Natural killer cell (primary cell): Measurements from ENCODE around the gene CDH24. TPM values are rescaled to one million over a fixed set of nuclear protein-coding genes. Genes with fewer than 3 reads are reported as not detected.

Source experiments
- ATAC-seq, 3 donors: fragments of 150-1000 bp in 2 of 3; fragments of 200-7000 bp in 1 of 3; cut with Tn5 transposase; 1 replicate in 1 of 3; 2 replicates in 2 of 3; pipeline ENCODE4 v1.10.0; 2021; ENCODE audit warnings: mild to moderate bottlenecking in 2 of 3, moderate library complexity in 2 of 3
- DNase-seq, 2 donors: peaks; one replicate each; pipeline versions ENCODE4 v3.0.0 to v3.0.0-alpha.2; 2013 to 2021; ENCODE audit warnings: mixed read lengths in 1 of 2
- H3K27ac ChIP-seq: one replicate; pipeline ENCODE4 v1.5.1; 2013; ENCODE audit warnings: mild to moderate bottlenecking, low read length
- H3K27me3 ChIP-seq: one replicate; pipeline ENCODE4 v1.6.1; 2013; ENCODE audit warnings: low read length; ENCODE audit not compliant: control insufficient read depth, insufficient read depth
- H3K36me3 ChIP-seq: one replicate; pipeline ENCODE4 v1.6.1; 2013; ENCODE audit warnings: low read length; ENCODE audit not compliant: control insufficient read depth, insufficient read depth
- H3K4me1 ChIP-seq: one replicate; pipeline ENCODE4 v1.6.1; 2013; ENCODE audit warnings: low read length; ENCODE audit not compliant: control insufficient read depth, insufficient read depth
- H3K4me3 ChIP-seq: one replicate; pipeline ENCODE4 v1.5.1; 2013; ENCODE audit warnings: low read length
- H3K9me3 ChIP-seq: one replicate; pipeline ENCODE4 v1.6.1; 2013; ENCODE audit warnings: low read length; ENCODE audit not compliant: control insufficient read depth, insufficient read depth
- H3K27ac Mint-ChIP-seq, 2 donors: one replicate each; pipeline ENCODE4 v1.8.0; 2022; ENCODE audit warnings: mild to moderate bottlenecking in 2 of 2, mixed read lengths in 2 of 2, moderate library complexity in 1 of 2
- H3K27me3 Mint-ChIP-seq, 2 donors: one replicate each; pipeline ENCODE4 v1.8.0; 2022; ENCODE audit warnings: low read depth in 2 of 2, mixed read lengths in 2 of 2
- H3K36me3 Mint-ChIP-seq: one replicate; pipeline ENCODE4 v1.8.0; 2022; ENCODE audit warnings: mixed read lengths
- H3K4me1 Mint-ChIP-seq, 2 donors: one replicate each; pipeline ENCODE4 v1.8.0; 2022; ENCODE audit warnings: mixed read lengths in 2 of 2
- H3K4me3 Mint-ChIP-seq: one replicate; pipeline ENCODE4 v1.8.0; 2022; ENCODE audit warnings: mild to moderate bottlenecking, moderate library complexity, mixed read lengths
- H3K9me3 Mint-ChIP-seq, 2 donors: one replicate each; pipeline ENCODE4 v1.8.0; 2022; ENCODE audit warnings: mixed read lengths in 2 of 2
- CTCF ChIP-seq: fragments of 200-600 bp; IDR thresholded peaks from one replicate; pipeline ENCODE4 v1.8.0; 2022; ENCODE audit warnings: antibody characterized with exemption
- WGBS: methylation state at CpG from one replicate; pipeline ENCODE4 v1.1.7; 2013; ENCODE audit warnings: missing lambda C conversion rate; ENCODE audit not compliant: insufficient coverage; 5-methylcytosine and 5-hydroxymethylcytosine counted together
- intact Hi-C: fragments of 100-400 bp; cut with micrococcal nuclease; formaldehyde crosslinking; loops from one replicate; pipeline ENCODE4 v1.14.2; 2022
- total RNA-seq, 4 donors: library from RNA; stranded (reverse); fragments of 120-200 nt in 1 of 4; gene quantifications; one replicate each; pipeline versions ENCODE4 v1.2.3 to v1.2.4, GENCODE V29; 2013 to 2022

Gene CDH24
- total RNA-seq, 3 donors from 2014 or later (not counting 1 experiment from before 2014, with no cell fraction given), result 1.9 to 4.9 (median 2.8) TPM

DNA sequence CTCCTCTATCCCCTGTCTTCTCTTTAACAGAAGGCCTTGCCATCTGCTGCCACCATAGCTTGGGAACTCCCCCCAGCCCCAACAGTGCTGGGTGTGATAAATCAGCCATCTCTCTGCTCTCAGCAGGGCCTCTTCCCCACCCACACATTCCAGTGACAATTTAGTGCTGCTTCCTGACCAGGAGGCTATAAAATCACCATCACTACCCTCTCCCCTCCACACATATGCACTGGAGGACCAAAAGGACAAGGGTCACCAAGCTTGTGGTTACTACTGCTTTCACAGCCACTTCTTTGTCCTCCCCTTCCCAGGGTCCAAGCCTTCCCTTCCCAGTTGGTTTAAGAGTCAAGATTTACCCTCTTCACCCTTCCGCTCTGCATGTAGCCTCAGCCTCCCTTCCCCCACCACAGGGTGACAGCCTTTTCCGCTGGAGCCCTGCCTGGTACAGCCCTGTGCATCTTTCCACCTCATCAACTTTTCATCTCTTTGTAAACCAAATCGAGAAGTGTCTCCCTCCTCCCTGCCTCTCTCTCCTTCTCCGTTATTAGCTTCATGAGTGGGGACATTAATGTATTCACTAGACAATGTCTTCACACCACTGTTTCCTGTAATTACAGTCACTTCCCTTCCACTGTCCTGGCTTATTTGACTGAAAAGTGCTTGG lies 32.0 kb downstream of the CDH24 start:
- no peaks in the 10 kb centered on the region for H3K9me3 Mint-ChIP-seq
- no peaks in the 10 kb centered on the region for H3K27me3 Mint-ChIP-seq
- Histone ChIP-seq H3K27me3 (no peaks in the 10 kb centered on the region), H3K27ac (no peak overlapping the region), H3K9me3 (no peaks in the 10 kb centered on the region), H3K4me3 (no peak overlapping the region), H3K4me1 (peaks cover 3% of the 10 kb centered on the region), H3K36me3 (peaks cover 26% of the 10 kb centered on the region)
- H3K36me3 Mint-ChIP-seq, result peaks cover 13% of the 10 kb centered on the region
- H3K27ac Mint-ChIP-seq, result no peak overlapping the region
- 89% methylated on average over 3 of the region's 4 CpGs for WGBS
- intact Hi-C loops, result no loop called here
- H3K4me3 Mint-ChIP-seq, result no peak overlapping the region
- DNase-seq (no peak), ATAC-seq (no peak)
- peaks cover 22 to 24% of the 10 kb centered on the region in 2 donors for H3K4me1 Mint-ChIP-seq
- TF ChIP-seq CTCF, result no peak

DNA sequence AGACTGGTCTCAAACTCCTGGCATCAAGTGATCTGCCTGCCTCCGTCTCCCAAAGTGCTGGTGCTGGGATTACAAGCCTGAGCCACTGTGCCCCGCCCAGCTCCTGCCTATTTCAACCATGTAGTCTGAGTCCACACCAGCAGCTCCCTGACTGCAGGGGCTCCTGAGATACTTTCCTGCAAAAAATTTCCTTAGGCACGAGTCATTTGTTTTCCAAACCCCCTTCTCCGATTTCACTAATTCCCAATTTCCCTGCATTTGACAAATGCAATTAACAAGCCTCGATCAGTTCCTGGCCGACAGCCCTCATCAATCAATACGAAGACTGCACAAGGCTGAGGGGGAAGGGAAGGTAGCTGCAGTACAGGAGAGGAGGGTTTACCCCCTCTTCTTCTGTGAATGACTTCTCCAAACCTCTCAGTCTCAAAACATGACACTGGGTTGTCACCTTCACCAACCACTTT lies 32.7 kb downstream of the CDH24 start:
- peaks cover 26% of the 10 kb centered on the region for H3K36me3 ChIP-seq
- H3K36me3 Mint-ChIP-seq, result peaks cover 13% of the 10 kb centered on the region
- no peak for TF ChIP-seq CTCF
- no peak overlapping the region for H3K27ac ChIP-seq
- H3K27ac Mint-ChIP-seq, result no peak overlapping the region
- ATAC-seq (no peak), DNase-seq (no peak)
- no peaks in the 10 kb centered on the region for H3K27me3 Mint-ChIP-seq
- no peaks in the 10 kb centered on the region for H3K9me3 Mint-ChIP-seq
- H3K4me1 Mint-ChIP-seq, result peaks cover 22 to 24% of the 10 kb centered on the region in 2 donors
- no peaks in the 10 kb centered on the region for H3K27me3 ChIP-seq
- 100% methylated on average over 4 of the region's 7 CpGs for WGBS
- H3K4me1 ChIP-seq, result peaks cover 3% of the 10 kb centered on the region
- H3K4me3 Mint-ChIP-seq, result no peak overlapping the region
- intact Hi-C loops, result no loop called here
- no peak overlapping the region for H3K4me3 ChIP-seq
- H3K9me3 ChIP-seq, result no peaks in the 10 kb centered on the region

- ATAC-seq, result no peak
- no peak for DNase-seq
- Histone ChIP-seq H3K4me1 (no peaks in the 10 kb centered on the region), H3K27me3 (no peaks in the 10 kb centered on the region), H3K36me3 (peaks cover 20% of the 10 kb centered on the region), H3K9me3 (no peaks in the 10 kb centered on the region), H3K4me3 (no peak overlapping the region), H3K27ac (no peak overlapping the region)
- WGBS, result 89% methylated on average over 2 of the region's 2 CpGs
- Mint-ChIP-seq H3K27me3 (no peaks in the 10 kb centered on the region), H3K27ac (no peak overlapping the region), H3K4me3 (no peak overlapping the region), H3K36me3 (peaks cover 13% of the 10 kb centered on the region), H3K4me1 (peaks cover 13 to 15% of the 10 kb centered on the region in 2 donors), H3K9me3 (no peaks in the 10 kb centered on the region)
- intact Hi-C loops, result no loop called here
- TF ChIP-seq CTCF, result no peak
Observed at GRCh38 chr14:23023795-23024152, 33.5 kb downstream of the CDH24 start.
